Measurements from ENCODE around the gene ARID1B.

Gene ARID1B

DNA sequence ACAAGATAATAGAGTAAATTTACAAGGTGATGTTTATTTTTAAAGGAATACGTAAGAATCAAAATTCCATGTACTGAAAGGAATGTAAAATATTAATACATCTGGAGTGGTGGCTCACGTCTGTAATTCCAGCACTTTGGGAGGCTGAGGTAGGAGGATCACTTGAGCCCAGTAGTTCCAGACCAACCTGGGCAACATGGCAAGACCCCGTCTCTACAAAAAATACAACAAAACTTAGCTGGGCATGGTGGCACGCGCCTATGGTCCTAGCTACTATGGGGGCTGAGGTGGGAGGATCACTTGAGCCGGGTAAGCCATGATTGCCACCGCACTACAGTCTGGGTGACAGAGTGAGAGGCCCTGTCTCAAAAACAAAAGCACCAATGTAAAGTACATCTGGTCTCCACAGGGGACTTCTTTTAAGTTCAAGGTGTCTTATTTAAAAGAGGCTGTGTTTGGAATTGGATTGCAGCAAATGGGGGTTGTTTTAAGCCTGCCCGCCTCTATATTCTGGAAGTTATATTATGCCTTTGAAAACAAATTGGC is 36.9 kb downstream of the ARID1B start:
- H3K27ac Mint-ChIP-seq, result peak overlapping the region; percentile 71
- H3K9me3 Mint-ChIP-seq, result peaks cover 1% of the 10 kb centered on the region
- peaks cover 5% of the 10 kb centered on the region for H3K36me3 Mint-ChIP-seq
- DNase-seq (ENCODE audit: low spot score in 2 of 2) (no peak), ATAC-seq (ENCODE audit: low read depth) (no peak)
- H3K4me1 Mint-ChIP-seq, result peaks cover 56% of the 10 kb centered on the region
- no peaks in the 10 kb centered on the region for H3K27me3 Mint-ChIP-seq
- H3K4me3 Mint-ChIP-seq, result no peak overlapping the region

DNA sequence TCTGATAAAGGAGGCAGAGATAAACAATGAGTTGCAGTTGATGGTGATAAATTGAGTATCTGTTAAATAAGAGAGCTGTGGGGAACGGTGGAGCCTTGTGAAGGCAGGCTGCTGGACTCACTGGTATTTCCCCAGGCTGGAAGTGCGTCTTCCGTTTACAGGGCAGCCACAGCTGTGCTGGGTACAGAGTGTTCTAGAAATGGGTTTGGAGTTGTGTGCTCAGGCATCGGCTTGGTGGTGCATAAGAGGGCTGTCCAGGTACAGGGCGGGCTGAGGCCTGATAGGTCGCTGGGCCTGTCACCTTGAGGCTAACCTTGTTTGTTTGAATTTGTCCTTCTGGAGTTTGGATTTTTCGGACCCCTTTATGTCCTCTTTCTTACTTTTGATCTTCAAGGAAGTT is 39.3 kb downstream of the ARID1B start:
- peak overlapping the region; percentile 87 for H3K27ac Mint-ChIP-seq
- no peak for DNase-seq (ENCODE audit: low spot score in 2 of 2)

DNA sequence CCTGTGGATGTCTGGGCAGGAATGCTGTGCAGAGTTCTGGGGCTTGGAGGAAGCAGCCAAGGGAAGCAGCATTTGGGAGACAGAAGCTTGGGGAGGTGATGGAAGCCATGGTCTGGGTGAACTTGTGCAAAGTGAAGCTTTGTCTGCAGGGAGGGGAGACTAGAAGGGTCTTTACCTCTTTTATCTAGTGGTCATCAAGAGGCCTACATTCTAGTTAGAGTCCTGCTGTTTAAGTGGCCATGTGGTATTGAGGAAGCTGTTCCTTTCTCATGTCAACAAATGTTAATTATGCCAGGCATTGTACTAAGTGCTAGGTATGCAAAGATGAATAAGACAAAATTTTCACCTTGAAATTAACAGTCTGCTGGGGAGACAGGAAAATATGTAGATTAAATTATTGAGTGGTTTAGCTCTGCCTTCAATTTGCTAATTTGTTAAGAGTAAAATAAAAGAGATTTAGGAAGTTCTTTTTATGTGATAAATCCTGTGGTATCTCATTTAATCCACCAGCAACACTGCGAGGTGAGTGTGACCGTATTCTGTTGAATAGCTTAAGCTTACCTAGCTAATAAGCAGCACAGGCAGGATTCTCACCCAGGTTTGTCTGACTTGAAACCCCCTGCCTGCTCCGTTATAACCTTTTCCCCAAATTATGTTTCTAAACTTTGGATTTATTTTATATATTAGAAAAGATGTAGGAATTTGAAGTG is 43.1 kb downstream of the ARID1B start:
- no peak overlapping the region for H3K4me3 Mint-ChIP-seq
- H3K9me3 Mint-ChIP-seq, result no peaks in the 10 kb centered on the region
- H3K4me1 Mint-ChIP-seq, result peaks cover 66% of the 10 kb centered on the region
- ATAC-seq (ENCODE audit: low read depth) (no peak), DNase-seq (ENCODE audit: low spot score in 2 of 2) (no peak)
- peak overlapping the region; percentile 39 for H3K27ac Mint-ChIP-seq
- H3K27me3 Mint-ChIP-seq, result no peaks in the 10 kb centered on the region
- H3K36me3 Mint-ChIP-seq, result peaks cover 7% of the 10 kb centered on the region

More for the DNA sequence above, 39.3 kb downstream of the ARID1B start:
- no peaks in the 10 kb centered on the region for H3K36me3 Mint-ChIP-seq
- no peaks in the 10 kb centered on the region for H3K9me3 Mint-ChIP-seq
- no peaks in the 10 kb centered on the region for H3K27me3 Mint-ChIP-seq
- H3K4me1 Mint-ChIP-seq, result peaks cover 57% of the 10 kb centered on the region
- peak overlapping the region; percentile 22 for H3K4me3 Mint-ChIP-seq
- peak; percentile 91 for ATAC-seq (ENCODE audit: low read depth)

DNA sequence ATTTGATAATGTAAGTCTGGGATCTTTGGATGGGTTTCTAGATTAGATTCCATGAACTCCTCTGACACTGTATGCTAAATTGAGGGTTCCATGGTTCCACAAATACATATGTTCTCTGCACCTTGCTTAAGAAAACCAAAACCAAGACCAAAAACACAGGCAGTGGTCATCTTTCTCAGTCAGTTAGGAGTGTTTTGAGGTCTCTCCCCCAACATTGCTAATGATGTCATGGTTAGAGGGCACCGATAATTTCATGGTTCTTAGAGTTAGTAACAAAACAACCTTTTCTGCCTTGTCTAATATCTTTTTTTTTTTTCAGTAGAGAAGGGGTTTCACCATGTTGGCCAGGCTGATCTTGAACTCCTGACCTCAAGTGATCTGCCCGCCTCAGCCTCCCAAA is 44.5 kb downstream of the ARID1B start:
- Mint-ChIP-seq H3K27me3 (no peaks in the 10 kb centered on the region), H3K27ac (peak overlapping the region; percentile 69), H3K36me3 (peaks cover 7% of the 10 kb centered on the region), H3K9me3 (no peaks in the 10 kb centered on the region), H3K4me3 (no peak overlapping the region), H3K4me1 (peaks cover 69% of the 10 kb centered on the region)
- ATAC-seq (ENCODE audit: low read depth) (no peak), DNase-seq (ENCODE audit: low spot score in 2 of 2) (no peak)

DNA sequence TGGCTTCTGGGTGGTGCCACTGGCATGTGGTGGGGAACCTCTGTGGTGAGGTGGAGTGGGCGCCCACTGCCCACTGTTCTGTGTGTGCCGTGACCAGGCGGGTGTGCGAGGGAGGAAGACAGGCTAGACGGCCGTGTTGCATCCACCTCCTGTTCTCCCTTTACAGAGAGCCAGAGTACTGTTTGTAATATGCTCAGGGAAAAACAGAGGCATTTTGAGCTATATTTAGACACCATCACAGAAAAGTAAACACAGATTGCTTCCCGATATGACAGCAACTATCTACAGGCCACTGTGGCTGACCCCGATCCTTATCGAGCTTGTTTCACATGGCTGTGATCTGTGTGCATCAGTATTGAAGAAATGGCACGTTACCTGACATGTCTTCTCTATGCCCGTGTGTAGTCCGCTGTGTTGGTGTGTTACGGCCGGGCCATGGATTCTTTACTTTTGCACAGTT is 45.6 kb downstream of the ARID1B start:
- peaks cover 74% of the 10 kb centered on the region for H3K4me1 Mint-ChIP-seq
- no peaks in the 10 kb centered on the region for H3K9me3 Mint-ChIP-seq
- peaks cover 9% of the 10 kb centered on the region for H3K36me3 Mint-ChIP-seq
- no peak overlapping the region for H3K4me3 Mint-ChIP-seq
- no peaks in the 10 kb centered on the region for H3K27me3 Mint-ChIP-seq
- DNase-seq (ENCODE audit: low spot score in 2 of 2) (no peak), ATAC-seq (ENCODE audit: low read depth) (no peak)
- H3K27ac Mint-ChIP-seq, result peak overlapping the region; percentile 69

DNA sequence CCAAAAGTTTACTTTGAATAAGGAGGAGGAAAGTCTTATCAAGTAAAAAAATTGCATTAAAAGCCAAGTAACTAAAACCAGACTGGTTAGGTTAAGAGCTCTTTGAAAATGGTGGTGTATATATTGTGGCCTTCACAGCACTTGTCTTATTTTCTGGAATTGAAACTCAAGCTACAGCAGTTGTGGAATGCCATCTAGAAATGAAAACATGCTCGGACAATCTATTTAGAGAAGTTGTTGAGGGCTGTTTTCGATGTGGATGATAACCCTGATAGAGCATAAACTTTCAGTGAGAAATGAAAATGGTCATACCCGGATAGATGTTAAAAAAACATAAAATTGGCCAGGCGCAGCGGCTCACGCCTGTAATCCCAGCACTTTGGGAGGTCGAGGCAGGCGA is 47.0 kb downstream of the ARID1B start:
- H3K9me3 Mint-ChIP-seq, result no peaks in the 10 kb centered on the region
- peaks cover 10% of the 10 kb centered on the region for H3K36me3 Mint-ChIP-seq
- H3K4me3 Mint-ChIP-seq, result no peak overlapping the region
- DNase-seq (ENCODE audit: low spot score in 2 of 2) (no peak), ATAC-seq (ENCODE audit: low read depth) (peak; percentile 64)
- H3K27me3 Mint-ChIP-seq, result no peaks in the 10 kb centered on the region
- peak overlapping the region; percentile 73 for H3K27ac Mint-ChIP-seq
- peaks cover 73% of the 10 kb centered on the region for H3K4me1 Mint-ChIP-seq

DNA sequence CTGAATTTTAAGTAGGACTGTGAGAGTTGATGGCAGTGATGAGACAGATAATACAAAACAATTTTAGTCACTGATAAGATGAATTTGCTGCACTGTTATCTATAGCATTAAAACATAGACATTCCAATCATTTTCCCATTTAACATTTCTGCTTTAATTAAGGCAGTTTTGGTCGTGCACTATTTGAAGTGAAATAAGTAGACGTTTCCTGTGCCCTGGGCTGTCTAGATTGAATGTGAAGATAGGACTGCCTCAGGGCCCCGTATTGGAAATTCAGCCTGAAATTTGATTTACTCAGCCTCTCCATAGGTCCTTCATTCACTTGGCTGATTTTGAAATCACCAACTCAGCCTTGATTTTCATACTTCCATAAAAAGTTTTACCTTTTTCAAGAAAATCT is 48.3 kb downstream of the ARID1B start:
- no peak overlapping the region for H3K4me3 Mint-ChIP-seq
- DNase-seq (ENCODE audit: low spot score in 2 of 2), result no peak
- no peaks in the 10 kb centered on the region for H3K27me3 Mint-ChIP-seq
- no peaks in the 10 kb centered on the region for H3K9me3 Mint-ChIP-seq
- peaks cover 10% of the 10 kb centered on the region for H3K36me3 Mint-ChIP-seq
- H3K27ac Mint-ChIP-seq, result peak overlapping the region; percentile 60
- no peak for ATAC-seq (ENCODE audit: low read depth)
- peaks cover 64% of the 10 kb centered on the region for H3K4me1 Mint-ChIP-seq

DNA sequence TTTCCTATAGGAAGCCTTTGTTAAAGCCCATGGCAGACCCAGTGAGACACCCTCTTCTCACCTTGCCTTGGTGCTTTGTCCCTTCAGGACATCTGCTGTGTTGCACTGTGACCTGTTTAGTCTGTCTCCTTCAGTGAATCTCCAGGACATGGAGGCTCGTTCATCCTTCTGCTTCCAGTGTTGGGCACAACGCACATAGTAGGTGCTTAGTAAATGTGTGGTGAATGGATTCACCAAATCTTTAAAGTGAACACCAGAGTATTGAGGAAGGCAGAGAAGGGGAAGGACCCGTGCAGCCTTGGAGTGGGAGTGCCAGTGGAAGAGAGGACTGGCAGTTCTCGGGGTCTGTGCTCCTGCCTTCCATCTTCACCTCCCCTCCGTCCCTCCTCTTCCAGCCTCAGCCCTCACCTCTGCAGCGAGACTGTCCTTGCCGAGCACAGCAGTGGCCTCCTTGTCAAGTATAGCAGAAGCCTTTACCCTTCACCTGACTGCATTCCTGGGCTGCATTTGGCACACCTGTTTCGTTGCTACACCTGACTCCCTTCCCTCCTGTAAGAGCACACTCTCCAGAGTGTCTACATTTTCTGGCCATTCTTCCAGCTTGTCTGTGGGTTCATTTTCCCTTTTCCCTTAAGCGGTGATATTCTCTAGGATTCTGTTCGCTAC is 49.2 kb downstream of the ARID1B start:
- peak overlapping the region; percentile 17 for H3K27ac Mint-ChIP-seq
- no peaks in the 10 kb centered on the region for H3K27me3 Mint-ChIP-seq
- no peaks in the 10 kb centered on the region for H3K9me3 Mint-ChIP-seq
- ATAC-seq (ENCODE audit: low read depth), result no peak
- DNase-seq (ENCODE audit: low spot score in 2 of 2), result no peak
- peaks cover 67% of the 10 kb centered on the region for H3K4me1 Mint-ChIP-seq
- no peak overlapping the region for H3K4me3 Mint-ChIP-seq
- H3K36me3 Mint-ChIP-seq, result peaks cover 13% of the 10 kb centered on the region

DNA sequence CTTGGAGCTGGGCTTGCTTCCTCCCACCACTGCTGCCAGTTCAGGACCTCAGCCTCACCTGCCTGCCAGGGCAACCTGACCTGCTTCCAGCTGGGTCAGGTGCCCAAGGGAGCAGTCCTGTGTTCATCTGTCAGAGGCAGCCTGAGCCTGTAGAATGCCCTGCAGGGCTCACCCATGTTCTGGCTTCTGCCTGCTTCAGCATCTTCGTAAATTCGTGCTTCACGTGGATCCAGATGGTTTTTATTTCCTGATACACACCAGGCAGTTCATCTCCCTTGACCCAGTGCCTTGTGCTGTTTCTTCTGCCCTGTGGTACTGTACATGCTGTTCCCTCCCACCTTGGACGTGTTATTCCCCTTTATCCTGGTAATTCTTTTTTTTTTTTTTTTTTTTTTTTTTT is 50.2 kb downstream of the ARID1B start:
- ATAC-seq (ENCODE audit: low read depth) (no peak), DNase-seq (ENCODE audit: low spot score in 2 of 2) (no peak)
- Mint-ChIP-seq H3K4me3 (no peak overlapping the region), H3K27ac (peak overlapping the region; percentile 17), H3K9me3 (no peaks in the 10 kb centered on the region), H3K27me3 (no peaks in the 10 kb centered on the region), H3K36me3 (peaks cover 12% of the 10 kb centered on the region), H3K4me1 (peaks cover 63% of the 10 kb centered on the region)

DNA sequence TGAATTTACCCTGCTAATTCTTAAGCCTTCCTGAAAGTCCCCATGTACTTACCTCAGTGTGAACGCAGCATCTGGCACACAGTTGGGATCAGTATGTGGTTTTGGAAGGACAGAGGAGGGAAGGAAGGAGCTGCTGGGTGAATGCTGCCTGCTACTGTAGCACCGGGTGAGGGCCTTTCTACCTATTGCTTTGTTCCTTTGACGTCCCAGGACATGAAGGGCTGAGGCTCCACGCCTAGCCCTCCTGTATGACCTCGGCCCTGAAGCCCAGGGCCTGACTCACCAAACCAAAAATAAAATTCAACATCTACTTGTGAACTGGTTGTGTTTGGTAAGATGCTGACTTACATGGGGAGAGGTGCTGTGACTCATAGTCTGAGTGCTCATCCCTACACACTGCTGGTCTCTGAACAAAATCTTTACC is 51.1 kb downstream of the ARID1B start:
- H3K4me3 Mint-ChIP-seq, result no peak overlapping the region
- H3K27me3 Mint-ChIP-seq, result no peaks in the 10 kb centered on the region
- no peaks in the 10 kb centered on the region for H3K9me3 Mint-ChIP-seq
- peak overlapping the region; percentile 74 for H3K27ac Mint-ChIP-seq
- peaks cover 59% of the 10 kb centered on the region for H3K4me1 Mint-ChIP-seq
- DNase-seq (ENCODE audit: low spot score in 2 of 2), result no peak
- peaks cover 13% of the 10 kb centered on the region for H3K36me3 Mint-ChIP-seq
- ATAC-seq (ENCODE audit: low read depth), result no peak

DNA sequence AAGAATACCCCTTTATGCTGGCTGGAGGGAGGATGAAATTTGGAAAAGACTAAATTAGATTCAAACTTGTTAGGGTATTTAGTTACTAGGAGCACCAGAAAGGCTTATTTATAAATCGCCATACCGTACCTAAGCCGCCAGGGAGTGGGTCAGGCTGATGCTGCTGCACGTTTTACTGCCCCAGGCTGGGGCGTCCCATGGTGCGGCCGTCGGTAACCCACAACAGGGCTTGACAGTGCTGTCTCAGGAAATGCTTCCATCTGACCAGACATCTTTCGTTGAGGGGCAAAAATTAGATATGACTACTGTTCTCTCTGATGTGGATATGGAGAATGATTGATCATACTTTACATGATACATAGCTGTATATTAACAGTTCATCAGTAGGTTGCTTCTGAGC is 52.9 kb downstream of the ARID1B start:
- DNase-seq (ENCODE audit: low spot score in 2 of 2) (no peak), ATAC-seq (ENCODE audit: low read depth) (no peak)
- no peaks in the 10 kb centered on the region for H3K27me3 Mint-ChIP-seq
- peaks cover 15% of the 10 kb centered on the region for H3K36me3 Mint-ChIP-seq
- H3K27ac Mint-ChIP-seq, result no peak overlapping the region
- no peak overlapping the region for H3K4me3 Mint-ChIP-seq
- H3K9me3 Mint-ChIP-seq, result no peaks in the 10 kb centered on the region
- H3K4me1 Mint-ChIP-seq, result peaks cover 48% of the 10 kb centered on the region

DNA sequence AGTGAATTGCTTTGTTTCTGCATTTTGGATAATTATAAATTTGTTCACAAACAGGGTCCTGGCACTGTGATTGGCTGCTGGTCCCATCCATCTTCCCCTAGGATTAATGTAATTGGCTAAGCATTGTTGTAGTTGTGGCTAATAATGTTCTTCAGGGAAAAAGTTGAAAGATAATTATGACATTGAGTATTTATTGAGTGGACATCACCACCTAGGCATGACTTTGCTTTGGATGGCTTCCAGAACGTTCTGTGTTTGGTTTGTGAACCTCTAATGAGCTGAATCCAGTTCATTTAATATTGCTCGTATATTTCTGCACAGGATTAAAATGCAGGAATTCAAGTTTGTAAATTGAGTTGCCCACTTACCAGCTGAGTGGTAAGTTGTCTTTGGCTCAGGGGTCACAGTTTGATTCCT is 55.1 kb downstream of the ARID1B start:
- H3K27me3 Mint-ChIP-seq, result no peaks in the 10 kb centered on the region
- no peak overlapping the region for H3K4me3 Mint-ChIP-seq
- peaks cover 33% of the 10 kb centered on the region for H3K4me1 Mint-ChIP-seq
- peak overlapping the region; percentile 58 for H3K27ac Mint-ChIP-seq
- H3K36me3 Mint-ChIP-seq, result peaks cover 18% of the 10 kb centered on the region
- no peaks in the 10 kb centered on the region for H3K9me3 Mint-ChIP-seq
- no peak for DNase-seq (ENCODE audit: low spot score in 2 of 2)
- ATAC-seq (ENCODE audit: low read depth), result no peak

DNA sequence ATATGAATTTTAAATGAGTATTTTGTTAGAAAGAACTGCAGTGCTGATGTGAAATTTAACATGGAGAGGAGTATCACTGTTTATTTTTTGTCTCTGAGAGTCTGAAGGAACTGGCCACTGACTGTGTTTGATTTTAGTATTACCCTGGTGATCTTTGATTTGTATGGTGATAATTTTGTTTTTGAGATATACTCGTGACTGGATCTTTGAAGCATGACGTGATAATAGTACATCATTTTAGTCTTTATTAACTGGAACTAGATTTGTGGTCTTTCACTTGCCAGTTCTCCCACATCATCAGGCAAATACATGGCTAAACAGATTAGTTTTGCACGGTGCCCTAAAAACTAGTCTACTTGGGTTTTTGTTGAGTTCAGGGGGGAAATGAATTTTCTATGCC is 55.5 kb downstream of the ARID1B start:
- Mint-ChIP-seq H3K27ac (peak overlapping the region; percentile 58), H3K9me3 (no peaks in the 10 kb centered on the region), H3K36me3 (peaks cover 18% of the 10 kb centered on the region), H3K4me1 (peaks cover 30% of the 10 kb centered on the region), H3K4me3 (no peak overlapping the region), H3K27me3 (no peaks in the 10 kb centered on the region)
- DNase-seq (ENCODE audit: low spot score in 2 of 2), result no peak
- no peak for ATAC-seq (ENCODE audit: low read depth)

DNA sequence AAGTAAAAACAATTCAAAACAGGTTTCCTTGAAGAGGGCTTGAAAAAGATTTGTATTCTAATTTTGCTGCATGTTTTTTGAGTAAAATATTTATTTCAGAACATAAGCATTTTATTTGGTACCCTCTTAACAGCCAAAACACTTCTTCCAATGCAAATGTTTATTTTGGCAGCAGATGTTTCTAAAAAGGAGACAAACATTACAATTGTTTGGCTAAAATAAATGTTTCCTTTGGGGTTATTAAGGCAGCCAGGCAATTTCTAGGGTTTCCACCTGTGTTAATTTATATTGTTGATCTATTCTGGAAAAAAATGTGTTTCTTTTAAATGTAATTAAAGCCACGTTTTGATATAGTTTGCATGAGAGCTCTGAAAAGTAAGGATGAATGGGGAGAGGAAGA is 56.6 kb downstream of the ARID1B start:
- Mint-ChIP-seq H3K27me3 (no peaks in the 10 kb centered on the region), H3K4me3 (no peak overlapping the region), H3K4me1 (peaks cover 24% of the 10 kb centered on the region), H3K36me3 (peaks cover 18% of the 10 kb centered on the region), H3K9me3 (no peaks in the 10 kb centered on the region), H3K27ac (no peak overlapping the region)
- DNase-seq (ENCODE audit: low spot score in 2 of 2) (no peak), ATAC-seq (ENCODE audit: low read depth) (no peak)
